ENCODE results near the gene SMAD5.

The SMAD5 gene

DNA sequence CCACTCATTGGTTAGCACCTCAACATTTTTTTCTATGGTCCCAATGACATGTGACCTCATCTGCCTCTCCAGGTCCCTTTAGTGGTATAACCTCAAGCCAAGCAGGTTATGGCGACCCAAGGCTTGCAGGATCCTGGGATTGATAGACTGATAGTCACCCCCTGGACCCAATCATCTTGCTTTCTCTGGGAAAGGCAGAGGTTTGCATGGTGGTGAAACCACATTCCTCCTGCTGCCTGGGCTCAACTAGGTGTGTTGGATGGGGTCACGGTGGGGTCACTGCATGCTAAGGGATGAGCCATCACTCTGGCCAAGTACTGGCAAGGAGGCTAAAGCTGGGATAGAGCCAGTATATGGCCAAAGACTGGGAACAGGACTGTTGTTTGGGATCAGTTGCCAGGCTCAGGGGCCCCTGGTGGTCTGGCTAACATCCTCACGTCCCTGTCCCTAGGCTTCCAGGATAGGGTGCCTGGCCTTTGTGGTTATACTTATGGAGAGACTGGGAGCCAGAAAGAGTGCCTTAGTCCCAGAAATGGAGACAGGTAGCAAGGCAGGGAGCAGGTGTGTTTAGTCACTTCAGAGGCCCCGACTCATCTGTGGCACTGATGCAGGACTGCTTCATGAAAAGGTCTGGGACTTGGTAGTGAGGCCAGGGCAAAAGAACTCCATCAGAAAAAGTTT is 65.0 kb downstream of the SMAD5 start:
- no peak for DNase-seq (ENCODE audit: low read depth)

DNA sequence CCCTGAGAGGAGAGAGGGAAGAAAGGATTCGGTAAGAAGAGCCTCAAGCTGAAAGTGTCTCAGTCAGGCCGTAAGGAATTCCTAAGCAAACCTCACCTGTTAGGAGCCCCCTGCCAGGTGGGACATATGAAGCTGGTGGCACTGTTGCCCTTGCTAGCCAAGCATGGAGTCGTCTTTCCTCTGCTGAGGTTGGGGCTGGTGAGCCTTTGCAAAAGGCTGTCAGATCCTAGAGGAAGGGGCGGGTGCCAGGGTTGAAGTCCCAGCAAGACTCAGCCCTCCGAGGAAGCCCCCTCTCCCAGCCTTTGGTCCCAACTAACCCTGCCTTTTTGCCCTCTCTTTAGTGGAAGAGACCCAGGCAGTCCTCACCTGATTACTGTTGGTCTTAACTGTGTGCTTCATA is 65.8 kb downstream of the SMAD5 start:
- no peak for DNase-seq (ENCODE audit: low read depth)

DNA sequence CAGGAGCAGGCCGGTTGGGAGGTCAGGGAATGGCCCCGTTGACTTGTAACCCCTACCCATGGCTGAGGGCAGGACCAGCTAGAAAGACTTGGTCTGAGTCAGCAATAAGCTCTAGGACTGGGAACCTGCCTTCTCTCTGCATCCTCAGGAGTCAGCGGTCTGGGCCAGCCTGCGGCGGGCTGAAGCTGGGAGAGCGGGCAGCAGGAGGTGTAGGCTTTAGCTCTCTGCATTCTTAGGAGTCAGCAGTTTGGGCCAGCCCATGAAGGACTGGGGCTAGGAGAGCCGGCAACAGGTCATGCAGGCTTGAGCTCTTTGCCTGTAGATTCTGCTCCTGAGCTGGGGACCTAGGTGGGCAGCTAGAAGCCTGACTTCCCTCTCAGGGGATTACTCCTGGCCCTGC is 66.8 kb downstream of the SMAD5 start:
- DNase-seq (ENCODE audit: low read depth): no peak

DNA sequence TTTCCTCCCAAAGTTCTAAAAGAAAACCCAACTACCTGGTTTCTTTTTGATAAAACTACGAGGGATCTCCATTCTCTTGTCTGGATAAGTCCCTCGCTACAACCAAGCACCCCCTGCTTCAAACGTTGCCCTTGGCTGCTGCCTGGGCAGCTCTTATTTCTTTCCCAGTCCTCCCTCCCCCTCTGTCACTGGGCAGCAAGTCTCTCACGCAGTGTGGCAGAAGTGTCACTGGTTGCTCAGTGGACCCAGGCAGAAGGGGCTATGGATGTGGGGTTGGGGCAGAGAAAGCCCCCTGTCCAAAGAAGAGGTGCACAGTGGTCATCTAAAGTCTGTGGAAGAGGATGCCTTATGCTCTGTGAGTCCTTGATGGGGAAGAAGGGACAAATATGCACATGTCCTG is 67.5 kb downstream of the SMAD5 start:
- DNase-seq (ENCODE audit: low read depth): no peak

DNA sequence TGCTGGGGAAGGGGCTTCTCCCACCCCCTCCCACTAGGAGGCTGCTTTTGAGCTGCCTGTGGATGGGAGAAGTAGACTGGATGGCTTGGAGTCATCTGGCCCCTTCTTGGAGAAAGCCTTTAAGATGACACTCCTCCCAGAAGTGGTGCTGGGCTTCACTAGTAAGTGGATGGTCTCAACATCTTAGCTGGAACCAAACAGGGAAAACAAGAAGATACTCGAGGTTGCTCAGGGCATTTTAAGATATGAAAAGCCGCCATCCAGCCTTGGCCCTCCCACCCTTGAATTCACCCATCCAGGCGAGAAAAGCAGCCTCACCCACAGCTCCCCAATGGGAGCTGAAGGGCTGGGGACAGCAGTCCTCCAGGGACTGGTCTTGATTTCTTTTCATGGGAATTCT is 68.1 kb downstream of the SMAD5 start:
- no peak for DNase-seq (ENCODE audit: low read depth)

DNA sequence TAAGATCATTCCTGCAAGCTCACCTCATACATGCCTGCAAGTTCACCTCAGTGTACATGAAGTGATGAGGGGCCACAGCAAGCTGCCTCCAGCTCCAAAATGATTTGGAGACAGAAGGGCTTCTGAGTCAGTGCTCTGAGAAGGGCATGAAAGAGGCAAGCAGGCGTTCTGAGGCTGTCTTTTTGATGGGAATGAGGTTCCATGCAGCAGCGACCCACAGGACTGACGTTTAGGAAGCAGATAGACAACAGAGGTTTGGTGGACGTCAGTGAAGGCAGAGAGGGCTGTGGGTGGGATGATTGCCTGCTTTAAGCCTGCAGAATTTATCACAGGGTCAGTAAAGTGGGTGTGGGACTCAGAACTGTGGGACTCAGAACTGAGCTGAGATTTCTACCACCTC is 69.2 kb downstream of the SMAD5 start:
- no peak for DNase-seq (ENCODE audit: low read depth)

DNA sequence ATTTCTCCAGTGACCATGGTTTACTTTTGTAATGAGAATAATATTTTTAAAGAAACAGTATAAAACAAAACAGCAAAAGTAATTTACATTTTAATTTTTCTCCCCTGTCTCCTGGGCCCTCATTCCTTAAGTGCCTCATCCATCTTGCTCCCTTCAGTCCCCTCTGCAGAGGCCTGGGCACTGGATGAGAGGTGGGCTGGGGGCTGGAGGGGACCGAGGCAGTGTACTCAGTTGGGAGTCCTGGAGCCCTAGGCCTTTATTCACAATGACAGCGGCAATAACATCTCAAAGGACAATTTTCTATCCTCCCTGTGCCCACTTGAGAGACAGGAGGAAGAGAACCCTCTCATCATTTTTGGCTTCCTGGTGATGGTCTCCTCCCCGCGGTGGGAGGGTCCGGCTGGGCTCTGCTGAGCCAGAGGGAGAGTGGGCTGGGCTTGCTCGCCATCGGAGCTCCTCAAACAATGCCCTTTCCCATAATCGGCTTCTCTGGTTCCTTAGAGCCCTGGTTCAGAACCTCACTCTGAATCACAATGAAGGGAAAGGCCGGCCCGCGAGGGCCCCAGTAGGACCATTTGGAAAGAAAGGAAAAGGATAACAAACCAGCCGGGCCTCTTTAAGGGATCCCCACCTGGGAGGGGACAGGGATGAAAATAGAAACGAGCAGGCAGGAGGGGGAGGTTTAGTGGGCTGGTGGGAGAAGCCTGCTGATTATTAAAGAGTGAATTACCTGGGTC is 70.0 kb downstream of the SMAD5 start:
- DNase-seq (ENCODE audit: low read depth): no peak

DNA sequence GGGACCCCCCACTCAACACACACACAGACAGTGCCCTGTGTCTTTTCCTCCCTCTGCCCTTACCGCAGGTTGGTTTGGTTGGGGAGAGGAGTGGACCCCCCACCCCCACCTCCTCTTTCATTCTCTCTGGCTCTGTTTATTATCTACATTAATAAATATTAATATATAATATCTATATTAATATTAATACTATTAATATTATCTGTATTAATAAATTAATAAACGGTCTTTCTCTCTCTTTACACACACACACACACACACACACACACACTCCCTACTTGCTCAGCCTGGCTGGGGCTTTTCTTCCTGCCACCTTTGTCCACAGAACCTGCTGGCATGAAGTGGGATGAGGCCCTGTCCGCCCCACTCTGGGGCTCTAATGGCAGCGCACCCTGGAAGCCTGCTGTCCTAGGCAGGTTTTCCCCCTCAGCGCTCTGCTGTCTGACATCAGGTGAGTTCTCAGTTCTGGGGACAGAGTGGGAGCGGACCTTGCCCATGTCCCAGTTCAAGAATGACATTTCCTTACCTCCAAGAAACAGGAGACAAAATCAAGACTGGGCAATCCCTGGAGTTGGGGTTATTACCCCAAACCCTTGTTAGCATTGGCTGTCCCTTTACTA is 70.8 kb downstream of the SMAD5 start:
- DNase-seq (ENCODE audit: low read depth): no peak

DNA sequence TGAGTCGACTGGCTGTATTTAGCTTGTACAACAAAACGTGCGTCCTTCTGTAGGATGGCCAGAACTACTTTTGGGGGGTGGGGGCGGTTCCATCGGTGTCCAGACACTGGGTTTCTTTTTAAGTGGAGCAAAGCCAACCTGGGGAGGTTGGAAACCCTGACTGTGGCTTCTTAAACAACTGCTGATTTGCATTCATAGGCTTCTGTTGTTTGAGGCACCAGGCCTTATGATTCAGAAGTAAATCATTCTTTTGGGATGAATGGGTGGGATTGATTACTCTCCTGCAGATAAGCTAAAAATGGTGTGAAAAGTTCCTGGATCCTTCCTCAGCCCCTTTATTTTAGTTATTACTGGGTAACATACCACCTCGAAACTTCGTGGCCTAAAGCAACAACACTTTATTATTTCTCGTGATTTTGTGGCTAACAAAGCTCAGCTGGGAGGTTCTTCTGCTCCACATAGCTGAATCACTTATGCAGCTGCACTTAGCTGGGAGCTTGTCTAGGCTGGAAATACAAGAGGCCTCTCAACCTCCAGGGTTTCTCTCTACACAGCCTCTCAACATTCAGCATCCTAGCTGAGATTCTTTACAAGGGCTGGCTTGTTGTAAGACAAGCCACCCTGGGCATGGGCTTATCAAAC is 72.5 kb downstream of the SMAD5 start:
- DNase-seq (ENCODE audit: low read depth): no peak

DNA sequence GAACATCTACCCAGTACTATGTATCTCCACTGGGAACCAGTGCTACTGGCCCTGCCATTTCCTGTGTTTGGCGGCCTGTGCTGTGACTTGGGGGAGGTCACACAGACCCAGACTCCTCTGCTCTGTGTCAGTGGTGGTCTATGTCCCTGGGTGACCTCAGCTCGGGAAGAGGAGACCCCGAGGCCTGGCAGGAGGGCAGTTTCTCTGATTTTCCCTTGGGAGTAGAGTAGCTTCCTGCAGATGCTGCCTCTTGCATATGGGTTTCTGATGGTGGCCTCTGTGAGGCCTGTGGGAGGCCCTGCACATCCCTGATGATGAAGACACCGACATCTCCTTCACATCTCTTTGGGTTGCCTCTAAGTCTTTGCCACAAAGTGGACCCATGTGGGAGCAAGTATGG is 73.3 kb downstream of the SMAD5 start:
- DNase-seq (ENCODE audit: low read depth): no peak

DNA sequence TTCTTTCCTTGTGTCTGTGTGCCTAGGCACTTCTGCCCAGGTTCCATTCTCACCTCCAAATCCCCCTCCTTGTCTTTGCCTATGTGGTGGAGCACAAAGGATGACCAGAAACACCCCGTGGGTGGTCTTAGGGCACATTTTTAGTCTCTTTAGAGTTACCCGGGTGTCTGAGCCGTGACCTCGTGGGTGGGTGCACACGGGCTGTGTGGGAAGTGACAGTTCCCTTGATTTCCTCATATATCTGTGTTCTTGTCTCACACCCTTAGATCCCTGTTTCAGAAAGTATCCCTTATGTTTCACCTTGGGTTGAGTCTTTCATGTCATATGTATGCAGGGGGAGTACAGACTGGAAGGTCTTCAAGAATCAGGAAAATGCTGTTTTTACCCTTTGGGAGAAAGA is 73.7 kb downstream of the SMAD5 start:
- no peak for DNase-seq (ENCODE audit: low read depth)

DNA sequence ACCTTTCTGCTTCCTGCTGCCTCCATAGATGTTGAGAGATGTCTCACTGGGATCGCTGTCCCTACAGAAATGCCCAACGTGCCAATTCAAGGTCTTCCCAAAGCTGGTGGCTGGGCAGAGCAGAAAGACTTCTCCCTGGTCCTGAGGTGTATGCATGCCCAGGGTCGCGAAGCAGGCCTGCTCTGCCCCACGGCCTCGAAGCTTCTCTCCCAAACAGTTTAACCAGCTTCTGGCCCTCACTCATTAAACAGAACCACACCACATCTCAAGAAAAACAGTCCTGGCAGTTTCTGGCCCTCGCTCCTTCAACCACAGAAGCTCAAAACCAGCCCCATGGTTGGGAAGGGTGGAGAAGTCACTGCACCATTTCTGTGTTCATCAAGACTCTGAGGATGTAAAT is 75.0 kb downstream of the SMAD5 start:
- DNase-seq (ENCODE audit: low read depth): no peak

DNA sequence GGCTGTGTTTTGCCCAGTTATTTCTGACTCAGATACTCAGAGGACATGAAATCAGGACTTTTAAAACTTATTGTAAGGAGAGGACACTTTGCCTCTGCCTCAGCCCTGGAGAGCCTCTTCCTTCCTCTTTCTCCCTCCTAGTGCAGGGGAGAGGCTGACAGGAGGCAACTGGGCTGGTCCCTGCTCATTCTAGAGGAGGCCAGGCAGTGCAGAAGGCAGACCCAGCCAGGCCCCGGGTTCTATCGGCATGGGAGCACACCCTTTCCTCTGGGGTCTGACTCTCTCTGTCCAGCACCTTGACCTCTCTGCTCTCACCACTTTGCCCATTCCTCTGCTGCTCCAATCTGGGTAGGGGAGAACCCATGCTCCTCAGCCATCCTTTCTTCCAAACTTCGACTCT is 76.3 kb downstream of the SMAD5 start:
- no peak for DNase-seq (ENCODE audit: low read depth)

DNA sequence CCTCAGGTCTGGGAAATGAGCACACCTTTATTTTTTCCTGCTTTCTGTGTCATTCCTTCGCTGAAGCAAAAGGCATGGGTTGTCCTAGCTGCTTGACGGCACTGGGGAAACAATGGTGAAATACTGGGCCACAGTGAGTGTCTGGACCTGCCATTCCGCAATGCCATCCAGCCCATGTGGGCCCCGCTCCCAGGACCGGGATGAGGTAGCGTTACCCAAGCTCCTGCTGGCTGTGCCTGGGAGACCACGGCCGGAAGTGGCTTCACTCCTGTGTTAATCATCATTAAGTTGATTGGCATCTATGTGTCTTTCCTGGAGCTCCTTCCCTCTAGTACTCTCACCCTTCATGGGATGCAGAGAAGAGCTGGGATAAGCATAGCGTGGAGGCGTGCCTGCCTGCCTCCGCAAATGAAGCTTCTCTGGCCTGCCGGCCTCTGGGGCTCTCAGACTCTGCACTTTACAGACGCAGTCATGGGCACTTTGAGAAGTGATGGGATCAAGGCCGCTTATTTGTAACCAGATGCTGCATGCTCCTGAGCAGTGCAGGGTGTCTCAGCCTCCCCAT is 76.8 kb downstream of the SMAD5 start:
- DNase-seq (ENCODE audit: low read depth): no peak

DNA sequence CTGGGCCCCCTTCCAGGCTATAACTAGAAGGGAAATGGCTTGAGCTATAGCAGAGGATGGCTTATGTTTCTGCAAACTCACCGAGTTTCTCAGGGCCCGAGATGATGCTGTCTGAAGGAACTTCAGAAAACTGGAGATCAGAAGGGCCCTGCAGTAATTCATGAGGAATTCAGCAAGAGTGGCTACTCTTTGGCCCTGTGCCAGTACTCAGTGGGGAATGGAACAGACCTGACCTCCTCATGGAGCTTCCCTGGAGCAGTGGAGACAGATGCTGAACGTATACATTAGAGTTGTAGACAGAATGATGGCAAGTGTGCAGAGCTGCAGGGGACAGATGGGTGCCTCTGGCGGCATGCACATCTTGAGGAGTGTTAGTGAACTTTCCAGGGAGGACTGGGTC is 77.6 kb downstream of the SMAD5 start:
- DNase-seq (ENCODE audit: low read depth): no peak

DNA sequence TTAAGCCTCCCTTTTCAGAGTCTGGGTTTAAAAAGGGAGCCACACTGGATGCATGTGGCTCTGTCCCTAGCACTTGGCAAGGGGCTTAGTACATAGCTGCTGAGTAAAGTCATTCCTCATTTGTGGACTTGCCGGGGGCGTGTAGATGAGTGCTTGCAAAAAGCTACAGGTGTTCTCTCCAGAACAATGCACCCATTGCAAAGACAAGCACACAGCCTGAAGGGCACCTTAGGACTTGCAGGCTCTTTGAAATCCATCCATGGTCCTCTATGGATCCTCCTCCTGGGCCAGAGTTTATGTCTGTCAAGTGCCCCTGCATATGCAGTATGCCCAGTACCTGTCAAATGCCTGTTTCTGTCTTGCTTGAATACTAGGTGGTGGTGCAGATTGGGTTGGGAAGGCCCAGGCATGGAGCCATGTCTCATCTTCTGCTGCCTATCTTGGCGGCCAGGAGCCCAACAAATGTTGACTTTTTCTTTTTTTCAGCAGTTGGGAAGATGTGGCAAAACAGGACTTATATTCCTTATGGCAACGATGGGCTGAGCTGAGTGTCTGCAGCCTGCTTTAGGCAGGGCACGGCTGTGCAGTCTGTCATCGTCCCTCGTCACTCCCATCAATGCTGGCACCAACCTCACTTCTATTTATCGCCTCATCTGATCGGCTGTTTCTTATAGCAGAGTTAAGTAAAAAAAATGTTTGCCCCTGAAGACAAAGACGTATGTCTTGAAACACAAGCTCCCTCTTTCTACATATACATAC is 78.8 kb downstream of the SMAD5 start:
- DNase-seq (ENCODE audit: low read depth): no peak

DNA sequence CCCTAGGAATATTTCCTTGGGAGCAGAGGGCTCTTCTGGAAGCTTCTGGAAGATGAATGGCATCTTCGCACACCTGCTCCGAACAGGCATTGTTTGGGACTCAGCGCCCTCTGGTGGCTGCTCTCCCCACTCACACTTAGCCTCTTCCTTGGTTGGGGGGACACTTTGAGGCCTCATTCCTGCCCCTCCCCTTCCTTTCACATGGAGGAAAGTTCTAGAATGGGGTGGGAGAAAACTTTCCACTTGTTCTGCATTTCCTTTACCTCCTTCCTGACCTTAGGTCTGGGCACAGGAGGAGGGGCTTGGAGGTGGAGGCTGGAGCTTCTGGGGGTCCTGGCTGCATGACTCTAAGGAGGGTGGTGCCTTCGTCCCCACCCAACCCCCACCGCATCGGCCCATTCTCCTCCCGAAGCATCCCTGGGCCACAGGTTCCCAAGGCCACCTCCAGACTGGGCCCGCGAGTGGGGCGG is 79.6 kb downstream of the SMAD5 start:
- no peak for DNase-seq (ENCODE audit: low read depth)

DNA sequence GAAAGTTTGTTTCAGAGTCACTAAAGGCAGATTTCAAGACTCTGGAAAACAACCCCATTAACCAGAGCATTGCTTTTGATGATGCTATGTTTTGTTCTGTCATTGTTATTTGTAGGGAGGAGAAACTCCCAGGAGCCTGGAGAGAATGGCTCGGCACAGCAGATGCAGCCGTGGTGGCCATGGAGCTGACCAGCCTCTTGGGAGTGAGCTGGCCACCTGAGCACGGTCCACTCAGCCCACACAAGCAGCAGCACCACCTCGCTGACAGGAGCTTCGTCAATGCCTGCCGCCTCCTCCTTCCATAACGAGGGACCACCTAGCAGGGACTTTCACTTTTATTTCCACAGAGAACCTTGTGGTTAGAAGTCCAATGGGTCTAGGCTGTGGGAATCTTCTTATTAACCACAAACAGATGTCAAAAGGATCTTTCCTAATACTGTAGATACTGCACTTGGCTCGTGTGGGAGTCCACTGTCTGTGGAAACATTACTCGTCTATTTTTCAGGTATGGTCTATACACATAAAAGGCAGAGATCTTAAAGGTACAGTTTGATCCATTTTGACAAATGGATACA is 81.4 kb downstream of the SMAD5 start:
- DNase-seq (ENCODE audit: low read depth): no peak

DNA sequence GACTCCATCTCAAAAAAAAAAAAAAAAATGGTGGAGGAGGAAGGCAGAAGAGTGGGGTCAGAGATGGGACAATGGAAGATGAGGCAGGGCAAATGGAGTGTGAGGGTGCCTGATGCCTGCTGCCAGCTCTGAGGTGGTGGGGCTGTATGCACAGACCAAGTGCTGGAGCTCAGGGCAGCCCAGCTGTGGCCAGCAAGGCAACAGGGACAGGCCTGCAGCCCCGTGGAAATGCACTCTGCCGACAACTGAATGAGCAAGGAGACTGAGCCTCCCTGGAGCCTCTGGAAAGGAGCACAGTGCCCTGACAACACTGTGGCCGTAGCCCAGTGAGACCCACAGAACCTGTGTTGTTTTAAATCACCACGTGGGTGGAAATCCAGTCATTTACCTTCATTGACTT is 83.2 kb downstream of the SMAD5 start:
- no peak for DNase-seq (ENCODE audit: low read depth)

DNA sequence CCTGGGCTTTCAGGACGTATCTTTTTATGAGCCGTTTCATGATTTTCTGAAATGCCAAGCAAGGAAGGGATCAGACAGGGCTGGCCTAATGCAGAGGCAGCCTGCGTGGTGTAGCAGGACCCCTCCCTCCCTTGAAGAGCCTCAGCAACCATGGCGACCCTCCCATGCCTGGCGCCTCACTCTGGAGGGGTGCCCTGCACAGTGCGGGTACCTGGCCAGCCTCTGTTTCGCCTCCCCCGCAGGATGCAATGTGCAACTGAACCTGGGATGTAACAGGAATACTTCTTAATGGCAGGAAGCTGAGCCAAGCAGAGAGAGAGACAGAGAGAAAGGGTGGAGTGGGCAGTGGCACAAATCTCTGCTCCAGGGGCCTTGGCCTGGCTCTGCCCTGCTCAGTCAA is 83.6 kb downstream of the SMAD5 start:
- DNase-seq (ENCODE audit: low read depth): no peak

DNA sequence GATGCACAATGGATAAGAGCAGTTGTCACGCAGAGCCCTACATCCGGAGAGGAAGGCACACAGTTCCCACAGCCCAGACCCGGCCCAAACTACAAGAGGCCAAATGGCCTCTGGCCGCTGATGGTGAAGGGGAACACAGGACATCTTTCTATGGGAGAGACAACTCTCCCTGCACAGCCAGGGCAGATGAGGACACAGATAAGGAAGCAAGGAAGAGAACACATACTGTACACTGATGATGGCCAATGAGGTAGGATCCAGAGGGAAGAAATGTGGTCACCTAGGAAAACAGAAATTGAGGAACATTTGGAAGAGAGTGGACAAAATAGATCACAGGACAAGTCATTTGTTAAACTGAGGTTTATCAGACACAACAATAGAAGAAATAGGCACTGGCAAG is 88.7 kb downstream of the SMAD5 start:
- no peak for DNase-seq (ENCODE audit: low read depth)
